ENCODE measurements around the gene ACAA1. TPM values are rescaled to one million over a fixed set of nuclear protein-coding genes. Genes with fewer than 3 reads are reported as not detected.
A peak's percentile ranks its signal among the peaks of the same experiment; 100 is the strongest.

Gene ACAA1
- total and polyA plus RNA-seq, 9 of the 15 experiments (the other 6 are each of a cell fraction or from before 2014, with no cell fraction given): 4.0 to 88.9 (median 57.2) TPM

DNA sequence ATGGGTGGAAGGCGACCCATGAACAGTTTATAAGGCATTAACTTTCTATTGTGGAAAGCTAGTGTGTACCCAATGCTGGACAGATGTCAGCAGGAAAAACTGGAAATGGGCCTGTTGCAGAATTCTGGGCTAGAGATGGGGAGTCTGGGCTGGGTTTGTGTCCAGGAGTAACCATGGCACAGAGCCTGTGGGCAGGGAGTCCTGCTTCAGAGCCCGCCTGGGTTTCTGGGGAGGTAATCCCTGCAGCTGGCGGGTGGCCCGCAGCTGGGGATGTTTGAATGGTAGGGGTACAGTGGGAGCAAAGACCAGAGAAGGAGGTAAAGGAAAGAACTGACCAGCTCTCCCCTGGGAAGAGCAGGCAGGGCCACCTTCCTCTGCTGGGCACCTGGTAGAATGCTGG is 25.7 kb downstream of the ACAA1 start:
- CTCF ChIA-PET (ENCODE audit: low intra/inter-chr PET ratio): no interaction called here
- H3K36me3 ChIP-seq (ENCODE audit: control insufficient read depth, insufficient read depth, low read length): no peaks in the 10 kb centered on the region
- H3K9me1 ChIP-seq (ENCODE audit: control insufficient read depth, insufficient read depth, low read length): no peaks in the 10 kb centered on the region
- H3K9me3 ChIP-seq (replicated peaks; ENCODE audit: control insufficient read depth, insufficient read depth, low read depth, low read length): no peaks in the 10 kb centered on the region
- no peak overlapping the region for H2AFZ ChIP-seq (ENCODE audit: low read depth, low read length)
- TF ChIP-seq ZNF134 (CRISPR knock-in tag; conservative IDR thresholded peaks at IDR 0.05): no peak
- TF ChIP-seq CREBBP (IDR thresholded peaks at IDR 0.05; ENCODE audit: low read depth, low read length): no peak
- TF ChIP-seq CTBP1 (IDR thresholded peaks at IDR 0.05; ENCODE audit: borderline replicate concordance): no peak
- no peak for TF ChIP-seq ZNF551 (CRISPR knock-in tag; IDR thresholded peaks at IDR 0.05)
- no peak overlapping the region for H3K4me3 ChIP-seq
- FAIRE-seq (no peak), DNase-seq (ENCODE audit: extremely low read depth in 1 of 4, low spot score in 3 of 4) (no peak), ATAC-seq (no peak)
- peaks cover 0 to 15% of the 10 kb centered on the region in 2 experiments; a peak in 2 of 5 replicates for H3K4me1 ChIP-seq (replicated peaks in 1 of 2; ENCODE audit: control insufficient read depth in 2 of 2, insufficient read depth in 2 of 2, low read length in 2 of 2)
- in situ Hi-C loops (cut with MboI) (no loop called here), intact Hi-C loops (cut with micrococcal nuclease) (no loop called here)
- H3K27ac ChIP-seq (ENCODE audit: extremely low read depth, low read depth, low read length): no peak overlapping the region
- no peaks in the 10 kb centered on the region for H3K79me2 ChIP-seq (ENCODE audit: control insufficient read depth, insufficient read depth, low read length)
- POLR2A ChIA-PET: interaction anchor here (1.0 to 1.2 kb wide), 3 partner anchors 15 to 153 kb away, joined by 3 read pairs; no protein-coding TSS in a partner anchor
- WGBS (ENCODE audit: insufficient coverage, low coverage, missing lambda C conversion rate): 1% methylated on average over 4 of the region's 4 CpGs
- BruUV-seq (replicated peaks): no TSS peak
- peaks cover 17 to 63% of the 10 kb centered on the region in 2 experiments; a peak in 4 of 5 replicates for H3K27me3 ChIP-seq (ENCODE audit: control insufficient read depth in 2 of 2, insufficient read depth in 2 of 2, low read length in 2 of 2)
- no peak overlapping the region for H3K9ac ChIP-seq (ENCODE audit: insufficient read depth in 1 of 2, low read depth in 2 of 2, low read length in 2 of 2)
- H4K20me1 ChIP-seq (replicated peaks; ENCODE audit: control insufficient read depth, insufficient read depth, low read length): peaks cover 20% of the 10 kb centered on the region
- H3K4me2 ChIP-seq (ENCODE audit: insufficient read depth, low read length): no peak overlapping the region

DNA sequence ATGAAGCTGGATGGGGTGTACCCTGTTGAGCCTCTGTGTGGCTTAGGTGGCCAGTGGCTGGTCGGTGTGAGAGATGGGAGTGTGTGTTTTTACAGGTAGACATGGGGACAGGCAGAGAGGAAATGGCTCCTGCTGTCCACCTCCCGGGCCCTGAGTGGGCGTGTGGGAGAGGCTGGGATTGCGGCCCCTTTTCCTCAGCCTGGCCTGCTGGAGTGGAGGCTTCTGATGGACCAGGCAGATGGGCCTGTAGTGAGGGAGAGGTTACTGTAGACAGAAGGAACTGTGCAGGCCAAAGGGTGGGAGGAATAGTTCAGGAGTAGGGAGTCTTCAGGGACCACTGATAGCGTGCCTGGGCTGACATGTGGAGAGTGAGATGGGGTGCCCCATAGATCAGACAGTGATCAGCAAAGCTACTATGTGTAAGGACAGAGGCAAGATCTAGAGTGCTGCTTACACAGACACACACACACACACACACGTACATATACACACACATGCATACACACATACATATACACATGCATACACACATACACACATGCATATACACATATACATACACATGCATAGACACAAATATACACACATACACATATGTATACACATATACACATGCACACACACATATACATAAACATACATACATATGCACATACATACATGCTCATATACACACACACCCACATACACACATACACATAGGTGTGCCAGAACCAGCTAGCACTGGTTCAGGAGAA is 26.4 kb downstream of the ACAA1 start:
- intact Hi-C loops (cut with micrococcal nuclease): no loop called here
- Histone ChIP-seq H3K9me1 (ENCODE audit: control insufficient read depth, insufficient read depth, low read length) (no peaks in the 10 kb centered on the region), H3K27me3 (ENCODE audit: control insufficient read depth in 2 of 2, insufficient read depth in 2 of 2, low read length in 2 of 2) (peaks cover 17 to 55% of the 10 kb centered on the region in 2 experiments; a peak in 4 of 5 replicates), H4K20me1 (replicated peaks; ENCODE audit: control insufficient read depth, insufficient read depth, low read length) (peaks cover 13% of the 10 kb centered on the region), H3K4me1 (replicated peaks in 1 of 2; ENCODE audit: control insufficient read depth in 2 of 2, insufficient read depth in 2 of 2, low read length in 2 of 2) (peaks cover 0 to 15% of the 10 kb centered on the region in 2 experiments; a peak in 2 of 5 replicates), H3K79me2 (ENCODE audit: control insufficient read depth, insufficient read depth, low read length) (no peaks in the 10 kb centered on the region), H3K4me2 (ENCODE audit: insufficient read depth, low read length) (no peak overlapping the region), H3K9ac (ENCODE audit: insufficient read depth in 1 of 2, low read depth in 2 of 2, low read length in 2 of 2) (peak overlapping the region in 1 of 2 experiments; percentile 6; a peak in 1 of 4 replicates), H2AFZ (ENCODE audit: low read depth, low read length) (no peak overlapping the region), H3K4me3 (no peak overlapping the region), H3K27ac (ENCODE audit: extremely low read depth, low read depth, low read length) (no peak overlapping the region), H3K9me3 (replicated peaks; ENCODE audit: control insufficient read depth, insufficient read depth, low read depth, low read length) (no peaks in the 10 kb centered on the region), H3K36me3 (ENCODE audit: control insufficient read depth, insufficient read depth, low read length) (no peaks in the 10 kb centered on the region)
- WGBS (ENCODE audit: insufficient coverage, low coverage, missing lambda C conversion rate): 13% methylated on average over 6 of the region's 6 CpGs
- POLR2A ChIA-PET: interaction anchor here (1.0 to 2.3 kb wide), 2 partner anchors 12 to 16 kb away, joined by 3 to 8 read pairs; no protein-coding TSS in a partner anchor
- no peak for ATAC-seq
- BruUV-seq (replicated peaks): no TSS peak
- in situ Hi-C loops (cut with MboI): no loop called here
- DNase-seq (ENCODE audit: extremely low read depth in 1 of 4, low spot score in 3 of 4): no peak
- CTCF ChIA-PET (ENCODE audit: low intra/inter-chr PET ratio): no interaction called here
- FAIRE-seq: no peak
- TF ChIP-seq NR3C1 (CRISPR knock-in tag; IDR thresholded peaks at IDR 0.05): no peak
- peak in 1 of 2 experiments; percentile 88; a peak in 1 of 4 replicates for TF ChIP-seq KDM1A (IDR thresholded peaks at IDR 0.05)
- no peak for TF ChIP-seq ZNF592 (IDR thresholded peaks at IDR 0.05)
- no peak for TF ChIP-seq ZNF217 (CRISPR knock-in tag; IDR thresholded peaks at IDR 0.05)
- no peak for TF ChIP-seq ZKSCAN8 (CRISPR knock-in tag; IDR thresholded peaks at IDR 0.05)
- no peak for TF ChIP-seq ESRRB (CRISPR knock-in tag; IDR thresholded peaks at IDR 0.05; ENCODE audit: borderline replicate concordance)

All from K562 (cell line).